HepG2 (cell line): Measurements from ENCODE around the gene NUSAP1. TPM values are rescaled to one million over a fixed set of nuclear protein-coding genes. Genes with fewer than 3 reads are reported as not detected.

Experiments
- FOSL2 ChIP-seq: sonication (generic); formaldehyde crosslinking; IDR thresholded peaks from 2 replicates; pipeline ENCODE4 v1.4.0; 2020; ENCODE audit warnings: missing genetic modification reagents
- POGZ ChIP-seq: sonication (generic); formaldehyde crosslinking; IDR thresholded peaks from 2 replicates; pipeline ENCODE4 v1.4.0; 2020; ENCODE audit warnings: mild to moderate bottlenecking, missing genetic modification reagents
- SAFB2 ChIP-seq: sonication (generic); formaldehyde crosslinking; IDR thresholded peaks from 2 replicates; pipeline ENCODE4 v1.5.1; 2020; ENCODE audit warnings: missing genetic modification reagents, low read depth, mild to moderate bottlenecking, borderline replicate concordance
- SATB2 ChIP-seq: sonication (generic); formaldehyde crosslinking; IDR thresholded peaks from 2 replicates; pipeline ENCODE4 v1.5.0; 2020; ENCODE audit warnings: missing genetic modification reagents
- SNAPC2 ChIP-seq: sonication (generic); formaldehyde crosslinking; IDR thresholded peaks from 2 replicates; pipeline ENCODE4 v1.8.1; 2022; ENCODE audit warnings: mild to moderate bottlenecking, missing genetic modification reagents
- ZFP37 ChIP-seq: sonication (generic); formaldehyde crosslinking; IDR thresholded peaks from 2 replicates; pipeline ENCODE4 v1.4.0; 2020; ENCODE audit warnings: missing genetic modification reagents, borderline replicate concordance
- ZNF180 ChIP-seq: sonication (generic); formaldehyde crosslinking; IDR thresholded peaks from 2 replicates; pipeline ENCODE4 v1.4.0; 2020; ENCODE audit warnings: low read depth, missing genetic modification reagents, borderline replicate concordance
- ZNF264 ChIP-seq: sonication (generic); formaldehyde crosslinking; IDR thresholded peaks from 2 replicates; pipeline ENCODE4 v1.4.0; 2020; ENCODE audit warnings: missing genetic modification reagents
- ZNF543 ChIP-seq: sonication (generic); formaldehyde crosslinking; IDR thresholded peaks from 2 replicates; pipeline ENCODE4 v1.4.0; 2020; ENCODE audit warnings: mild to moderate bottlenecking, missing genetic modification reagents
- ZNF607 ChIP-seq: sonication (generic); formaldehyde crosslinking; IDR thresholded peaks from 2 replicates; pipeline ENCODE4 v1.5.1; 2020; ENCODE audit warnings: missing genetic modification reagents, mild to moderate bottlenecking, borderline replicate concordance
- ZNF768 ChIP-seq: sonication (generic); formaldehyde crosslinking; IDR thresholded peaks from 2 replicates; pipeline ENCODE4 v1.4.0; 2020; ENCODE audit warnings: missing genetic modification reagents
- polyA plus RNA-seq, 8 experiments: library from polyadenylated mRNA; depleted of rRNA in 3 of 8; stranded (reverse) in 7 of 8; unstranded in 1 of 8; fragments of >200 nt; fragmentation: Illumina TruSeq in 4 of 8; extraction: Trizol in 4 of 8; gene quantifications; 2 replicates each; pipeline versions ENCODE4 v1.2.1 to v1.2.3, GENCODE V29; 2011 to 2016; ENCODE audit warnings: low read depth in 4 of 8, missing spikeins in 1 of 8, mixed read lengths in 1 of 8; ENCODE audit not compliant: insufficient read depth in 1 of 8
- total RNA-seq, 5 experiments: library from RNA; depleted of rRNA; stranded (reverse); fragments of >200 nt; fragmentation: Illumina TruSeq; extraction: Trizol; gene quantifications; 2 replicates each; pipeline ENCODE4 v1.2.3, GENCODE V29; 2016; ENCODE audit warnings: low read depth in 1 of 5
- TF ChIP-seq, protein P1 (sequence below): sonication (generic); formaldehyde crosslinking; IDR thresholded peaks from 2 replicates; pipeline ENCODE4 v1.5.0; 2020; ENCODE audit warnings: missing genetic modification reagents
- TF ChIP-seq, protein P2 (sequence below): sonication (generic); formaldehyde crosslinking; IDR thresholded peaks from 2 replicates; pipeline ENCODE4 v1.4.0; 2020; ENCODE audit warnings: mild to moderate bottlenecking, low read depth, missing genetic modification reagents
- TF ChIP-seq, protein P3 (sequence below): sonication (generic); formaldehyde crosslinking; IDR thresholded peaks from 2 replicates; pipeline ENCODE4 v1.4.0; 2020; ENCODE audit warnings: missing genetic modification reagents, borderline replicate concordance
- TF ChIP-seq, protein P4 (sequence below): sonication (generic); formaldehyde crosslinking; IDR thresholded peaks from 2 replicates; pipeline ENCODE4 v1.5.0; 2020; ENCODE audit warnings: missing genetic modification reagents
- TF ChIP-seq, protein P5 (sequence below): sonication (generic); formaldehyde crosslinking; IDR thresholded peaks from 2 replicates; pipeline ENCODE4 v1.5.1; 2020; ENCODE audit warnings: mild to moderate bottlenecking, missing genetic modification reagents, moderate library complexity
- TF ChIP-seq, protein P6 (sequence below): sonication (generic); formaldehyde crosslinking; IDR thresholded peaks from 2 replicates; pipeline ENCODE4 v1.4.0; 2020; ENCODE audit warnings: mild to moderate bottlenecking, missing genetic modification reagents
- TF ChIP-seq, protein P7 (sequence below): sonication (generic); formaldehyde crosslinking; IDR thresholded peaks from 2 replicates; pipeline ENCODE4 v1.4.0; 2020; ENCODE audit warnings: missing genetic modification reagents

NUSAP1 gene
- total and polyA plus RNA-seq, 2 of the 13 experiments (the other 11 are each of a cell fraction or from before 2014, with no cell fraction given) = 59.5 to 106 TPM

DNA sequence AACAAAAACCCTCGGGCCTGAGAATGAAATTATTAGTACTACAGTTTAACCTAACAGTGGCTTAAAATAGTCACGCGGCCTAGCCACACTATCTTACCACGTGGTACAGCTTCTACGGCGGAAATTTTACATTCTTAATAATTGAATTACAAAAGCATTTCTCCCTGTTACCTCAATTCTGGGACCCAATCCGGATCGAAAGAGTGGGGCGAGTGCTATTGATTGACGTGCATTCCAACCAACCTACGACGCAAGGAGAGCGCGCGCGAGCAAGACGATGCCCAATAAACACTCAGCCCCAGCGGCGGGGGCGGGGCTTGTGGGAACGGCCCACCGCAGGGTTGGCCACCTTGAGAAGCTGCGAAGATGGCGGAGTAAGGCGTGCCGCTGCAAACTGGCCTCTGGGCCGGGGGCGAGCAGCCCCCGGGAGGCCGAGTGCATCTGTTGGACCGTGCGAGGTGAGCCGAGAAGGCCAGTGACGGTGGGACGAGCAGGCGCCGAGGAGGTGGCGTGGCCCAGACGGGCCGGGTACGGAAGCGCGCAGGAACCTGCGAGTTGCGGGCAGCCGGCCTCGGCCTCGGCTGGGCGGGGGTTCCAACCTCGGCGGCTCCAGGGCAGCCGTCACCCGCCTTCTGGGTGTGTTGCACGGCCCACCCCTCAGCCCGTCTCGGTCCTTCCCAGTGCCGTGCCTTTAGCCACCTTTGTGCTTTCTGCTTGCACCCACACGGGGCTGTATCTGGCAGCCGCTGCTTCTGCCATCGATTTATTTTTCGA is 48.8 kb upstream of the NUSAP1 start (continued):
- TF ChIP-seq, protein P1, sequence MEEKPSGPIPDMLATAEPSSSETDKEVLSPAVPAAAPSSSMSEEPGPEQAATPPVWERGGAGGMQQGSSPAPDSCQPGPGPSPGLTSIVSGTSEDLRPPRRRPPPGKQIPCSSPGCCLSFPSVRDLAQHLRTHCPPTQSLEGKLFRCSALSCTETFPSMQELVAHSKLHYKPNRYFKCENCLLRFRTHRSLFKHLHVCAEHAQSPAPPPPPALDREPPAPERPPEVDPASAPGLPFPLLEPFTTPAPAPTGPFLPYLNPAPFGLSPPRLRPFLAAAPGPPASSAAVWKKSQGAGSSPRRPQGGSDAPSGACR (CRISPR knock-in tag) = no peak
- TF ChIP-seq, protein P2, sequence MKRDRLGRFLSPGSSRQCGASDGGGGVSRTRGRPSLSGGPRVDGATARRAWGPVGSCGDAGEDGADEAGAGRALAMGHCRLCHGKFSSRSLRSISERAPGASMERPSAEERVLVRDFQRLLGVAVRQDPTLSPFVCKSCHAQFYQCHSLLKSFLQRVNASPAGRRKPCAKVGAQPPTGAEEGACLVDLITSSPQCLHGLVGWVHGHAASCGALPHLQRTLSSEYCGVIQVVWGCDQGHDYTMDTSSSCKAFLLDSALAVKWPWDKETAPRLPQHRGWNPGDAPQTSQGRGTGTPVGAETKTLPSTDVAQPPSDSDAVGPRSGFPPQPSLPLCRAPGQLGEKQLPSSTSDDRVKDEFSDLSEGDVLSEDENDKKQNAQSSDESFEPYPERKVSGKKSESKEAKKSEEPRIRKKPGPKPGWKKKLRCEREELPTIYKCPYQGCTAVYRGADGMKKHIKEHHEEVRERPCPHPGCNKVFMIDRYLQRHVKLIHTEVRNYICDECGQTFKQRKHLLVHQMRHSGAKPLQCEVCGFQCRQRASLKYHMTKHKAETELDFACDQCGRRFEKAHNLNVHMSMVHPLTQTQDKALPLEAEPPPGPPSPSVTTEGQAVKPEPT = no peak
- TF ChIP-seq, protein P3, sequence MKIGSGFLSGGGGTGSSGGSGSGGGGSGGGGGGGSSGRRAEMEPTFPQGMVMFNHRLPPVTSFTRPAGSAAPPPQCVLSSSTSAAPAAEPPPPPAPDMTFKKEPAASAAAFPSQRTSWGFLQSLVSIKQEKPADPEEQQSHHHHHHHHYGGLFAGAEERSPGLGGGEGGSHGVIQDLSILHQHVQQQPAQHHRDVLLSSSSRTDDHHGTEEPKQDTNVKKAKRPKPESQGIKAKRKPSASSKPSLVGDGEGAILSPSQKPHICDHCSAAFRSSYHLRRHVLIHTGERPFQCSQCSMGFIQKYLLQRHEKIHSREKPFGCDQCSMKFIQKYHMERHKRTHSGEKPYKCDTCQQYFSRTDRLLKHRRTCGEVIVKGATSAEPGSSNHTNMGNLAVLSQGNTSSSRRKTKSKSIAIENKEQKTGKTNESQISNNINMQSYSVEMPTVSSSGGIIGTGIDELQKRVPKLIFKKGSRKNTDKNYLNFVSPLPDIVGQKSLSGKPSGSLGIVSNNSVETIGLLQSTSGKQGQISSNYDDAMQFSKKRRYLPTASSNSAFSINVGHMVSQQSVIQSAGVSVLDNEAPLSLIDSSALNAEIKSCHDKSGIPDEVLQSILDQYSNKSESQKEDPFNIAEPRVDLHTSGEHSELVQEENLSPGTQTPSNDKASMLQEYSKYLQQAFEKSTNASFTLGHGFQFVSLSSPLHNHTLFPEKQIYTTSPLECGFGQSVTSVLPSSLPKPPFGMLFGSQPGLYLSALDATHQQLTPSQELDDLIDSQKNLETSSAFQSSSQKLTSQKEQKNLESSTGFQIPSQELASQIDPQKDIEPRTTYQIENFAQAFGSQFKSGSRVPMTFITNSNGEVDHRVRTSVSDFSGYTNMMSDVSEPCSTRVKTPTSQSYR (CRISPR knock-in tag) = no peak; the same call in 1 of the 2 replicates
- TF ChIP-seq ZNF264 (CRISPR knock-in tag) (no peak), POGZ (CRISPR knock-in tag) (peak; percentile 69; the same call in 1 of the 2 replicates), ZNF180 (CRISPR knock-in tag) (no peak), ZNF607 (no peak), ZFP37 (CRISPR knock-in tag) (no peak), ZNF768 (peak; percentile 74; the same call in 1 of the 2 replicates), SNAPC2 (CRISPR knock-in tag) (no peak), SATB2 (CRISPR knock-in tag) (no peak), SAFB2 (CRISPR knock-in tag) (no peak), ZNF543 (CRISPR knock-in tag) (0 out of 2 replicates have a peak, but pooled peaks have one; percentile 43), FOSL2 (CRISPR knock-in tag) (peak; percentile 26; the same call in 1 of the 2 replicates)
- TF ChIP-seq, protein P4, sequence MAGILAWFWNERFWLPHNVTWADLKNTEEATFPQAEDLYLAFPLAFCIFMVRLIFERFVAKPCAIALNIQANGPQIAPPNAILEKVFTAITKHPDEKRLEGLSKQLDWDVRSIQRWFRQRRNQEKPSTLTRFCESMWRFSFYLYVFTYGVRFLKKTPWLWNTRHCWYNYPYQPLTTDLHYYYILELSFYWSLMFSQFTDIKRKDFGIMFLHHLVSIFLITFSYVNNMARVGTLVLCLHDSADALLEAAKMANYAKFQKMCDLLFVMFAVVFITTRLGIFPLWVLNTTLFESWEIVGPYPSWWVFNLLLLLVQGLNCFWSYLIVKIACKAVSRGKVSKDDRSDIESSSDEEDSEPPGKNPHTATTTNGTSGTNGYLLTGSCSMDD (CRISPR knock-in tag) = no peak
- TF ChIP-seq, protein P5, sequence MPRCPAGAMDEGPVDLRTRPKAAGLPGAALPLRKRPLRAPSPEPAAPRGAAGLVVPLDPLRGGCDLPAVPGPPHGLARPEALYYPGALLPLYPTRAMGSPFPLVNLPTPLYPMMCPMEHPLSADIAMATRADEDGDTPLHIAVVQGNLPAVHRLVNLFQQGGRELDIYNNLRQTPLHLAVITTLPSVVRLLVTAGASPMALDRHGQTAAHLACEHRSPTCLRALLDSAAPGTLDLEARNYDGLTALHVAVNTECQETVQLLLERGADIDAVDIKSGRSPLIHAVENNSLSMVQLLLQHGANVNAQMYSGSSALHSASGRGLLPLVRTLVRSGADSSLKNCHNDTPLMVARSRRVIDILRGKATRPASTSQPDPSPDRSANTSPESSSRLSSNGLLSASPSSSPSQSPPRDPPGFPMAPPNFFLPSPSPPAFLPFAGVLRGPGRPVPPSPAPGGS (CRISPR knock-in tag) = 0 out of 2 replicates have a peak, but pooled peaks have one; percentile 31
- TF ChIP-seq, protein P6, sequence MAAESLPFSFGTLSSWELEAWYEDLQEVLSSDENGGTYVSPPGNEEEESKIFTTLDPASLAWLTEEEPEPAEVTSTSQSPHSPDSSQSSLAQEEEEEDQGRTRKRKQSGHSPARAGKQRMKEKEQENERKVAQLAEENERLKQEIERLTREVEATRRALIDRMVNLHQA (CRISPR knock-in tag) = no peak
- TF ChIP-seq, protein P7, sequence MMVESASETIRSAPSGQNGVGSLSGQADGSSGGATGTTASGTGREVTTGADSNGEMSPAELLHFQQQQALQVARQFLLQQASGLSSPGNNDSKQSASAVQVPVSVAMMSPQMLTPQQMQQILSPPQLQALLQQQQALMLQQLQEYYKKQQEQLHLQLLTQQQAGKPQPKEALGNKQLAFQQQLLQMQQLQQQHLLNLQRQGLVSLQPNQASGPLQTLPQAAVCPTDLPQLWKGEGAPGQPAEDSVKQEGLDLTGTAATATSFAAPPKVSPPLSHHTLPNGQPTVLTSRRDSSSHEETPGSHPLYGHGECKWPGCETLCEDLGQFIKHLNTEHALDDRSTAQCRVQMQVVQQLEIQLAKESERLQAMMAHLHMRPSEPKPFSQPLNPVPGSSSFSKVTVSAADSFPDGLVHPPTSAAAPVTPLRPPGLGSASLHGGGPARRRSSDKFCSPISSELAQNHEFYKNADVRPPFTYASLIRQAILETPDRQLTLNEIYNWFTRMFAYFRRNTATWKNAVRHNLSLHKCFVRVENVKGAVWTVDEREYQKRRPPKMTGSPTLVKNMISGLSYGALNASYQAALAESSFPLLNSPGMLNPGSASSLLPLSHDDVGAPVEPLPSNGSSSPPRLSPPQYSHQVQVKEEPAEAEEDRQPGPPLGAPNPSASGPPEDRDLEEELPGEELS = no peak
